SHP77 treated with DMSO at 0.1 percent for 48 hours (cell line): ENCODE measurements around the gene RNF8.
"Not testable (repeated sequence)": the region's sequence is repeated elsewhere in the genome, so short reads cannot be mapped to it uniquely, and the experiment has no call there.

Experiments
- DNase-seq: peaks from one replicate; lab custom pipeline; 2025; lab: John Stamatoyannopoulos, UW

RNF8 gene

DNA sequence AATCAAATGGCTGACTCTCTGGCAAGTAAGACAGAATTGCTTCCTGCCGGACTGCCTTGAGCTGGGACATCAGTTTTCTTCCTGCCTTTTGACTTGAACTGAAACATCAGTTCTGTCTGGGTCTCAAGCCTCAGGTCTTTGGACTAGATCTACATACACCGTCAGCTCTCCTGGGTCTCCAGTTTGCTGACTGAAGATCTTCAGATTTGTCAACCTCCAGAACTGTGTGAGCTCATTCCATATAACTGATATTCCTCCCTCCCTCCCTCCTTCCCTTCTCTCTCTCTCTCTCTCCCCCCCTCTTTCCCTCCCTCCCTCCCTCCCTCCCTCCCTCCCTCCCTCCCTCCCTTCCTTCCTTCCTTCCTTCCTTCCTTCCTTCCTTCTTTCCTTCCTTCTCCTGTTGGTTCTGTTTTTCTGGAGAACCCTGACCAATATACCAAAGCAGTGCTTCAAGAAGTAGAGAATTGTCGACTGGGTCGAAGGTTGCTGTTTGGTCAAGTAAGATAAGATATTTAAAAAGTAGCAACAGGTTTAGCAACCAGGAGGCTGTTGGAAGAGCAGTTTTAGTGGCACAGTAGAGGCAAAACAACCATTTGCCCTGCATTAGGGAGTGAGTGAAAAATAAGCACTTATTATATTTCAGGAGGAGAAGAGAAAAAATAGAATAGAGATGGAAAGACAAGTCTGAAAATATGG, 46.2 kb downstream of the RNF8 start:
- DNase-seq, result no peak

DNA sequence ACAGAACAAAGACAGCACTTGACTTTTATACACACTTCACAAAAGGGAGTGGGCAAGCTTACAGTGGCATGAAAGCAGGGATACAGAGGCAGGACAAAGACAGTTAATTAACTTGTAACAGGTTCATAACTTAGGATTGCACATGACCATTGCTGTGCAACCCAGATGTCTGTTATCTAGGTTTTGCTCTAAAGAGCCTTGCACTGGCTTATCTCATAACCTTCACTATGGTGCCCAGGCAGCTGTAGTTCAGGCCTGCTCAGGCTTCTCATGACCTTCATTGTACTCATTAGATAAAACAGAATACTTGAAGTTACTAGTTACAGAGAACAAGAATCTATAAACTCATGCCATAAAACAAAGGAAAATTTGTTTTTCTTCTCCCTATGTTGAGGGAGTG, 47.9 kb downstream of the RNF8 start:
- DNase-seq, result not testable (repeated sequence)

DNA sequence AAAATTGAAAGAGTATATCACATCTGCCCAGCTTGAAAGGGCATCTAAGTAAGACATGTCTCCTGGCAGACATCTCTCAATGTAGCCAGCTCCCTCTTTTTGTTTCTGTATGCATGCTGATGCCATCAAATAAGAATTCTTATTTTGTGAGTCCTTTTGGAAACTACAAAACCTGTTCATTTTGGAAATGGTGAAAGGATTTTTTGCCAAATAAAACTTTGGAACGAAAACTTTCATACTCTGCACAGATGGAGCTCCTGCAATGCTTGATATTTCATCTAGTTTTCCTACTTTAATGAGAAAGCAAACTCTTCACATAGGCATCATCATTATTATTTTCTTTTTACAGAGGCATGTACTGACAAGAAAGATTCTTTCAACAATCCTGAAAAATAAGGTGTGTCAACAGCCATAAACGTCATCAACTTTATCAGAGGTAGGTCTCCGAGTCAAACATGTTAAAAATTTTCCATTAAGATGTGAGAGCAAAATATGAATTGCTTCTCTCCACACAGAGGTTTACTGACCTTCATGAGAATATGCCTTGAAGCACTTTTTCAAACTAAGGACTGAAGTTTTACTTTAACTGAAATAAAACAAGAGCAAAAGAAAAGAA, 53.1 kb downstream of the RNF8 start:
- no peak for DNase-seq

DNA sequence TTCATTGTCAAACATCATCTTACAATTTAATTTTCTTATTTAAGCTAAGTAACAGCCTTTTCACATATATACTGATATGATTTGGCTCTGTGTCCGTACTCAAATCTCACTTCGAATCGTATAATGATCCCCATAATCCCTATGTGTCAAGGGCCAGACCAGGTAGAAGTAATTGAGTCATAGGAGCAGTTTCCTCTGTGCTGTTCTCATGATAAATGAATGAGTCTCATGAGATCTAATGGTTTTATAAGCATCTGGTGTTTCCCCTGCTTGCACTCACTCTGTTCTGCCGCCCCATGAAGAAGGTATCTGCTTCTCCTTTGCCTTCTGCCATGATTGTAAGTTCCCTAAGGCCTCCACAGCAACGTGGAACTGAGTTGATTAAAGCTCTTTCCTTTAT, 54.2 kb downstream of the RNF8 start:
- DNase-seq, result no peak

DNA sequence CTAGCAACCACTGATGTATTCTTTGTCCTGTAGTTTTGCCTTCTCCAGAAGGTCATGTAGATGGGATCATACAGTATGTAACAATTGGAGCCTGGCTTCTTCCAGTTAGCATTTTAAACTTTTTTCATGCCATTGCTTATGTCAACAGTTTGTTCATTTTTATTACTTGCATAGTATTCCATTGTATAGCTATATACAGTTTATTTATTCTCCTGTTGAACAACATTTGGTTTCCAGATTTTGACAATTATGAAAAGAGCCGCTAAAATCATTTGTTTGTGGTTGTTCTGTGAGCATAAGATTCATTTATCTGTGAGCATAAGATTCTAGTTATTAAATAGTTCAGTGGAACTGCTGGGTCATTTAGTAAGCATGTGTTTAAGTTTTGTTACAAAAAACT, 55.7 kb downstream of the RNF8 start:
- DNase-seq, result no peak

DNA sequence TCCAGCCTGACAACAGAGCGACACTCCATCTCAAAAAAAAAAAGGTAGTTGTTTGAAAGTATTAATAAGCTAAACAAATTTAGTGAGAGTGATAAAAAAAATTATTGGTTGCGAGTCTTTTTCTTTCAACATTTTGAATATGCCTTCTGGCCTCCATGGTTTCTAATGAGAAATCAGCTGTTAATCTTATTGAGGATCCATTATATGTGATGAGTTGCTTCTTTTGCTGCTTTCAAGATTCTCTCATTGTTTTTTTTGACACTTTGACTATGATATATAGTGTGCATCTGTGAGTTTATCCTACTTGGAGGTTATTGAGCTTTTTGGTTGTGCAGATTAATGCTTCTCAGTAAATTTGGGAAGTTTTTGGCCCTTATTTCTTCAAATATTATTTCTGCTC, 63.6 kb downstream of the RNF8 start:
- no peak for DNase-seq

DNA sequence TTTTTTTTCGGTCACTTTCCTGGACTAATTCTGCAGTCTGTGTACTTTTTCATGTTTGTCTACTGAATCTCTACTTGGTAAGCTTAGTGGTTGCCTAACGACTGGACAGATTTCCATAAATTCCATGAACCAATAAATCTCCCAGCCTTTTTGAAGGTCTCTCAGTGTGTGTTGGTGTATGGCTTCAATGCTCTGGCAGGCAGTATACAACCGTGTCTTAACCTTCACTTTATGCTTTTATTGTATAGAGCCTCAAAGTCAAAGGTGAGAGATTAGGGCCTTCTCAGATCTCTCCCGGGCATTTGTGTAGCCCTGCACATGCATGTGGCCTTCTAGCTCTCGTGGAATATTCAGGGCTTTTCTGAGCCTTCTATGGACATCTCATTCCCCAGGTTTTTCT, 64.9 kb downstream of the RNF8 start:
- no peak for DNase-seq

DNA sequence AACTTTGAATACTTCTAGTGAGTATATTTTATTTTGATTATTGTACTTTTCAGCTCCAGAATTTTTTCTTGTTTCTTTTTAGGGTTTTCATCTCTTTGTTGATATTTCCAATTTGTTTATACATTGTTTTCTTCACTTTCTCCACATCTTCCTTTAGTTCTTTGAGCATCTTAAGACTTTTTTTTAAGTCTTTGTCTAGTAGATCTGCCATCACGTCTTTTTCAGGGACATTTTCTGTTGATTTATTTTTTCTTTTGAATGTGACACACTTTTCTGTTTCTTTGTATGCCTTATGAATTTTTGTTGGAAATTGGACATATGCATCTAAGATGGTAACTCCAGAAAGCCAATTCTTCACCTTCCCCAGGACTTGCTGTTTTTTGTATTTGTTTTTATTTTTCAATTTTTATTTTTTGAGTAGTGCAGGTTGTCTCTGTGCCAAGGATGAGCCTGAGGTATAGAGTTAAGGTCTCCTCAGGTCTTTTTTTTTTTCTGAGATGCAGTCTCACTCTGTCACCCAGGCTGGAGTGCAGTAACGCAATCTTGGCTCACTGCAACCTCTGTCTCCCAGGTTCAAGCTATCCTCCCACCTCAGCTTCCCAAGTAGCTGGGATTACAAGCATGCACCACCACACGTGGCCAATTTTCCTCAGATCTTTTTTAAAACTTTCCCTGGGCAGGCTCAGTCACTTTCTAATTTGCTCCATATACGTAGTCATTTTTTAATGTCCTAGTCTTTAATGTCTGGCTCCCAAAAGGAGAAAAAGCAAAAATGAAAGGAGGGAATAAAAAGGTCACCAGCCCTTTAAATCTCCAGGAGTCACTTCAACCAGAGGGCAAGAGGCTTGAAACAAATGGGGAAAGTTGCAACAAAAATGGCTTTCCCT, 72.5 kb downstream of the RNF8 start:
- no peak for DNase-seq

DNA sequence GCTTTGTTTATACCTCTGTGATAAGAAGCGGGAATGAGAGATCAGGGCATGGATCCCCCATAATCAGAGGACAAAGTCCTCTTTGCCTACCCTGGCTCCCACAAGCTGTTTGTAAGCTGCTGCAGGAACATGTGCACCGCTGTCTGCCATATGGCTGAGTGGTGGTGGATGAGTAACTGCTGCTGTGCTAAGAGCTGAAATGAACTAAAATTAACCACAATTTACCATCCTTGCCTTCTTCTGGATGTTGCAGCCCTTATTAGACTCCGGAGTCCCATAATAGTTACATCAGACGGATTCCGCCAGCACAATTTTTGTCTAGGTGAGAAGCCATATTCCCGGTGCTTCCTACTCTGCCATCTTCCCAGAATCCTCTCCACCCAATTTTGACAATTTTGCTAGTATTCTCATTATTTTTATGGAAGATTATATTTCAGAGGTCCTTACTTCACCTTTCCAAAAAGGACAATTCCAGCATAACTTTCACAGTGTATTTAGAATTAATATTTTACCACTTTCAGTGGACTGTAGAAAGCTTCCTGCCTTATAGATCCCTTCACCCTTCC, 73.2 kb downstream of the RNF8 start:
- DNase-seq, result no peak

DNA sequence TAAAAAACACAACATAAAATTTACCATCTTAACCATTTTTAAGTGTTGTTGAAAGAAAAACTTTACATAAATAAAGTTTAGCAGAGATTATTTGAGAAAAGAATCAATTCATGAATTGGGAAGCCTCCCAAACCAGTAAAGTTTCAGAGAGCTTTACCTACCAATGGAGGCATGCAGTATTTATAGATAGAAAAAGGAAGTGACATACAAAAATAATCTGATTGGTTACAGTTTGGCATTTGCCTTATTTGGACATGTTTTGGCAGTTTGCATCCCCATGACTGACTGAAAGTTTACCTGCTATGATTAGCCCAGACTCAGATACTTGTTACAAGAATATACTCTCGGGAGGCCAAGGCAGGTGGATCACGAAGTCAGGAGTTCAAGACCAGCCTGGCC, 75.6 kb downstream of the RNF8 start:
- no peak for DNase-seq

DNA sequence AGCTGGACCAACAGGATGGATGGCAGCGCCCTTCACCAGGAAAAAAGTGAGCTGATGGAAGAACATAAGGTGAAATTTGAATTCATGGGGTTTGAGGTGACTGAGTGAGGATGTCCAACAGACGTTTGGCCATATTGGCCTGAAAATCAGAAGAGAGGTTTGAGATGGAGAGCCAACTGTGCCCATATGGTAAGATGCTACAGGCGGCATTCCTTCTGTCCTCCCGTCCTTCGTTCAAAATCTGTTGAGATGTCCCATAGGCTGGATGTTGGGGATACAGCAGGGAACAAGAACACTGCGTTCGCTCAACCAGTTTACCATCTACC, 78.8 kb downstream of the RNF8 start:
- DNase-seq, result no peak

DNA sequence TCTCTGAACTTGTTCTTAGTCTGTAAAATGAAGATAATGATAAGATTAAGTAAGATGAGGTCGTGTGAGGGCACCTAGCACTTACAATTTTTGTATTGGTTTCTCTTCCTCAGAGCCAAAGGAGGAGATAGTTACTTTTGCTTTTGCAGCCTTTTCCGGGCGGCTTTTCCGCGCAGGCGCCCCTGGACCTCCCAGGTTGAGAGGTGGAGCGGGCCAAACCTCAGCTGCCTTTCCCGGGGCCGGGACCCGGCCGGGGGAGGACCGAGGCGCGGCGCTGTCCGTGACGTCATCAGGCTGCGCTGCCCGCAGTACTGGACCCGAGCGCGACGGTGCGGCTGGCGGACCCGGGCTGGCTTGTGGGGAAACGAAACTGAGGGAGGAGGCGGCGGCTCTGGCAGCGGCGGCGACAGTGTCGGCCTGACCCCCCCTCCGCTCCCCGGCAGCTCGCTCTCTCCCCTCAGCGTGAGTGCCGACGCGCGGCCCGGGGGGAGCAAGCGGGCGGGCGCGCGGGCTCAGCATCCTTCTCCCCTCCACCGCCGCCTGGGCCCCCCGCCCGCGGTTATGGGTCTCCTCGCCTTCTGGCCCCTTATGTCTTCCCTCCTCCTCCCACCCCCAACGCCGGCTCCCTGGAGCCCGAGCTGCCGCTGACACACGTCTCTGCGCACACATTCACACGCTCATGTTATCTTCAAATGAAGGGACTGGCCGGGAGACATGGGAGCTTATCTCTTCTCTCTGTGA, 79.3 kb downstream of the RNF8 start, which contains the start of gene CMTR1:
TSS of gene CMTR1 (plus strand) at position 306 of the 741 bp plus-strand sequence. CDS start 2,409 bp downstream, outside the sequence.
- peak; percentile 57 for DNase-seq

DNA sequence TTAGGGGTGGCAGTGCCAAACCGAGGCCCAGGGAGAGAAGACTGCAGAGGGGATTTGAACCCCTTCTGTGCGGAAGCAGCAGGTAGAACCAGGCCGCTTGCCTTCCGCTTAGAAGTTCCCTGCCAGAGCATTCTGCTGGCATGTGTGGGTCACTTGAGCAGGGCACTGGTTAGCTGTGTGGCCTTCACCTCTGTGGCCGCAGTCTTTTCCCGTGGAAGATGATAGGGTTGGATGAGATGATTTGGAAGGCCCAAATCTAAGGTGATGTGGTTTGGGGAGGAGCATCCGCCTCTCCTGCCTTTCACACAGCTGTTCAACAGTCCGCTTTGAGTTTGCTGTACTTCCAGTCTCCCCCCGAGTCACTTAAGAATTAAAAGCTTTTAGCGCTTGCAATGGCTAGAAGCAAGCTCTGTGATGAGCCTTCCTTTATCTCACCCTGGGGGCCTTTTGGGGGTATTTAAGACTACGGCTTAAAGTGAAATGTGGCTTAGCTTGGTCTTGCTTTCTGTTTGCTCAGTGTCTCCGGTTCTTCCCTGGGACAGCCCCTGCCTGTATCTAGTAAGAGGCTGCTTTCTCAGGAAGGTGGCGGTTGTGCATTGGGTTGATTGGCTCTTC, 80.0 kb downstream of the RNF8 start:
- no peak for DNase-seq

DNA sequence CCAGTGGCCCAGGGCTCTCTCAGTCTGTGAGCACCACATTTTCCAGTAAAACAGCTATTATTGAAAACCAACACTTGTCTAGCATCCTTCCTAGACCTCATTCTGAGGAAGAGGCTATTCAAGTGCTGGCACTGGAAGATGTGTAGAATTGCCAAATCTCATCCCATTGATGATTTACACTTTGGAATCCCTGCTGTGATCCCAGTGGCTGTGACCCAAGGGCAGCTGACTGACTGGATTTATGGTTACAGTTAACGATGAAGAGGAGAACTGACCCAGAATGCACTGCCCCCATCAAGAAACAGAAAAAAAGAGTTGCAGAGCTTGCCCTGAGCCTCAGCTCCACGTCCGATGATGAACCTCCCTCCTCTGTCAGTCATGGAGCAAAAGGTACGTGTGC, 81.6 kb downstream of the RNF8 start:
- no peak for DNase-seq

DNA sequence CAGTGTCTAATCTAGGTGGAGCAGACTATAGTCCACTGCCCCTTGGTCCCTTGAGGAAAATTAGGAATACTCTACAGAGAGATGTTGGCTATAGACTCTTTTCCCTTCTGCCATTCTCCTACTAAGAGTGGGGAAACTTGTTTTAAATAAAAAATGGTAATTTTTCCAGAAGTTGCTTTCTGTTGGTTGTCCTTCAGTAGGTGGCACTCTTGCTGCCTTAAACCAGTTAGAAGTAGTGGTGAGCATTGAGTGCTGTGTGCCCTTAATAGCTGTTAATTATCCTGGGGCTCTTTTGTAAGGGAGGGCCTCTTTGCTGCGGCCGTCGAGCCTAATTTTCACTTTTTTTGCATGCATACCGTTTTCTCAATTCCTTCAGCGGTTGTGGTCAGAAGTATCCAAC, 82.0 kb downstream of the RNF8 start:
- no peak for DNase-seq

DNA sequence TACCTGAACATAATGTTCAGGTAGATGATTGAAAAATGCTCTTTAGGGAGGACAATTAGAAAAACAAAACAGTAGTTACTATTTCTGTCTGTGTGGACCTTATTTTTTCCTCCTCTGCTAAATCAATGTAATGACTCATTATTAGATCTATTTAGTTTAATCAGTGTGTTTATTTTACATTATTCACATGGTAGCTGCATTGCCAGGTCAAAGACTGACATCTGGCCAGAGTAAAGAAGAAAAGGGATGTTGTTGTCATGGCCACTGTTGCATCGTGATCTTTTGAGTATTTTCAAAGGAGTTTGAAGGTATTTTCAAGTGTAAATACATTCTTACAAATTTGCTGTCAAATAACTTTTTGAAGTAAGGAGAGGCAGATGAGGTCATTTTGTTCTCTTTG, 85.1 kb downstream of the RNF8 start:
- no peak for DNase-seq

DNA sequence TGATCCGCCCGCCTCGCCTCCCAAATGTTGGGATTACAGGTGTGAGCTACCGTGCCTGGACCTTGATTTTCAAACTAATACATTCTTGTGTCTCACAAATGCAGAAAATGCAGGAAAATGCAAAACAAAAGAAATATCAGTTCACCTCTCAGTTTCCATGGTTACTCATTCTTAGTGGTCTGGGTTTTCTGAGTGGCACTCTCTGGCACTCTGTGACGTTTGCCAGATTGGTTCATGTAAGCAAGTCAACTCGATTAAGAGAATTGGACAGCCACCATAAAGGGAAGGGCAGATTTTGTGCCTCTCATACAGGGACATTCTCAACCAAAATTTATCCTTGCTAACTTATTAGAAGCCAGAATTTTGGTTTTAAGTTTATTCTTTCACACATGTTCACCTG, 87.9 kb downstream of the RNF8 start:
- DNase-seq, result no peak

DNA sequence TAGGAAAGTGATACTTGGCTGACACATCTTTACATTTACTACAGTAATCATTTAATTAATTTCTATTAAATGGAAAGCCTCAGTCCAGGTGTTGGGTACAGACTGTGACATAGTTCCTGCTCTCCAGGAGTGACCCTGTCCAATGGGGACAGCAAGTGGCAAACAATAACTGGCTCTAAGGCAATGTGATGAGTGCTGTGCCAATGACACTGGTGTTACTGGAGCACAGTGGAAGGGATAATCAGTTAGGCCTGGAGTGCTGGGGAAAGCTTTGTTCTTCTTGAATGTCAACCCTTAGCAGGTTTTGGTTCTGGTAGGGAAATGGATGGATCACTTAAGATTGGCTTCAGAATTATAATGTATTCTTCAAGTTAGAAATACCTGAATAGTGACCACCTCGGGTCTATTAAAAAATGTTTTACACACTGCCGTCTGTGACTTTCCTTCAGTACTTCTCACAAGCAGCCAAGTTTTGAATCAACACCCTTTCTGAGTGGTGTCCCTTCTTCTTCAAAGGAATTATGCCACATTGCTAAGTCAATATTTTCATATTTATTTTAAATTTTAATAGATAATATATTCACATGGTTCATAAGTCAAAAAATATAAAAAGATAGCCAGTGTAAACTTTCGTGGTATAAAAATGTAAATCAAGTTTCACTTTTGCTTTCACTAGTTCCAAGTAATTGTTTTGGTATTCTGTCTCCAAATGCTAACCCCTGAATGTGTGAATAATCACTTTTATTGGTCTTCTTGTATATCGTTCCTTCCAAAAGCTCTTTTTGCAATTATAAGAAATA, 88.8 kb downstream of the RNF8 start:
- no peak for DNase-seq

DNA sequence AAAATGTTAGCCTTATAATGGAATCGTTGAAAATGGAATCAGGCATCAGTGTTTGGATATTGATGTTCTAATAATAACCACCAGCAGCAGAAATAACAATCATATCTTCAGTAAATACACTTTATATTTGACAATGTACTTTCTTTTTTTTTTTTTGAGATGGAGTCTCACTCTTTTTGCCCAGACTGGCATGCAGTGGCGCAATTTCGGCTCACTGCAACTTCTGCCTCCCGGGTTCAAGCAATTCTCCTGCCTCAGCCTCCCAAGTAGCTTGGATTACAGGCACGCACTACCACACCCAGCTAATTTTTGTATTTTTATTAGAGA, 89.4 kb downstream of the RNF8 start:
- not testable (repeated sequence) for DNase-seq
